Measurements from ENCODE around the gene STPG3. TPM values are rescaled to one million over a fixed set of nuclear protein-coding genes. Genes with fewer than 3 reads are reported as not detected.

The STPG3 gene
- total RNA-seq, 1 donor from 2014 or later, result not detected

GRCh38 chr9:137216188-137216965, 34.7 kb upstream of the STPG3 start:
- no peak overlapping the region for H3K4me3 ChIP-seq

DNA sequence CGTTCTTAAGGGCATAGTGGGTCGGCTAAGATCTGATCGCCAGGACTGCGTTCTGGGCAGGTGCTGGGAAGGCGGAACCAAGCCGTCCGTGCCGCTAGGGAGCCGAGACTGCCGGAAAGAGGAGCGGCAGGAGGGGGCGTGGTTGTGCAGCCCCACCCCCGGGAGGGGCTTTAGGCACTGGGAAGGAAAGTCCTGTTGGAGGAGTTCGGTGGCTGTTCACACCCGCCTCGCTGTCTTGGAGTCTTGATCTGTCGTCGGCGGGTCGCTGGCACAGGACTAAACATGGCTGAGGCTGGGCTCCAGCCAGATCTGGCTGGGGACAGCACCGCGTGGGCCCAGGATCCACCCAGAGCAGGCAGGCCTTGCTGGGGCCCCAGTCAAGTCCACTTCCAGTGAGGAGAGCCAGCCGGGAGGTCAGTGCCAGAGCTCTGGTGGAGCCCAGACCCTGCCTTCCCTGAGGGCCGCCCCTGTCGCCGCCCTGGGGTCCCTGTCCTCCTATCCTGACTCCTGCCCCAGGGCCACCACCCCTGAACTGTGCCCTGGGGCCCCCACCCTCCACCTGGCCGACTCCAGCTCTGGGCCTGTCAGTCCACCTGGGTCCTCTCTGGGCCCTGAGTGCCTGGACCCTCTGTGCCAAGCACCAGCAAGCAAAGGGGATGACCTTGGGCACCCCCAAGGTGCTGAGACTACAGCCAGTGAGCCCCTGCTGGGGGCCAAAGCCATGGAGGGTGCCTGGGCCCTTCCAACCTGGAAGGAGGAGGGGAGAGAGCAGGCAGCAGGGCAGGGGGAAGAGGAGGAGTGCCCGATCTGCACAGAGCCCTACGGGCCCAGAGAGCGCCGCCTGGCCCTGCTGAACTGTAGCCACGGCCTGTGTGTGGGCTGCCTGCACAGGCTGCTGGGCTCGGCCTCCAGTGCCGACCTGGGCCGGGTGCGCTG, 33.5 kb upstream of the STPG3 start:
- no peak for DNase-seq (ENCODE audit: low spot score in 2 of 2)
- TF ChIP-seq CTCF (IDR thresholded peaks at IDR 0.05), result no peak
- intact Hi-C loops (cut with DNase I), result no loop called here
- Histone ChIP-seq H3K36me3 (no peaks in the 10 kb centered on the region), H3K27ac (no peak overlapping the region), H3K4me3 (peak overlapping the region in 1 of 2 donors; percentile 30), H3K4me1 (peaks cover 5 to 10% of the 10 kb centered on the region in 2 donors), H3K9me3 (no peaks in the 10 kb centered on the region), H3K27me3 (no peaks in the 10 kb centered on the region)

More at GRCh38 chr9:137216188-137216965, 34.7 kb upstream of the STPG3 start:
- intact Hi-C loops (cut with DNase I), result no loop called here
- DNase-seq (ENCODE audit: low spot score in 2 of 2), result no peak
- H3K27me3 ChIP-seq, result no peaks in the 10 kb centered on the region
- no peaks in the 10 kb centered on the region for H3K9me3 ChIP-seq
- no peak overlapping the region for H3K27ac ChIP-seq
- H3K4me1 ChIP-seq, result peaks cover 1 to 3% of the 10 kb centered on the region in 2 donors
- TF ChIP-seq CTCF (IDR thresholded peaks at IDR 0.05), result no peak
- H3K36me3 ChIP-seq, result no peaks in the 10 kb centered on the region

GRCh38 chr9:137218212-137218753, 32.8 kb upstream of the STPG3 start:
- no peak for TF ChIP-seq CTCF (IDR thresholded peaks at IDR 0.05)
- Histone ChIP-seq H3K4me1 (peaks cover 5 to 14% of the 10 kb centered on the region in 2 donors), H3K27me3 (no peaks in the 10 kb centered on the region), H3K9me3 (no peaks in the 10 kb centered on the region), H3K4me3 (peak overlapping the region in 1 of 2 donors; percentile 30), H3K36me3 (no peaks in the 10 kb centered on the region), H3K27ac (no peak overlapping the region)
- DNase-seq (ENCODE audit: low spot score in 2 of 2), result no peak
- intact Hi-C loops (cut with DNase I), result no loop called here

- no peak for DNase-seq (ENCODE audit: low spot score in 2 of 2)
- H3K4me3 ChIP-seq, result no peak overlapping the region
- H3K4me1 ChIP-seq, result peaks cover 5 to 14% of the 10 kb centered on the region in 2 donors
- intact Hi-C loops (cut with DNase I), result no loop called here
- H3K9me3 ChIP-seq, result no peaks in the 10 kb centered on the region
- no peaks in the 10 kb centered on the region for H3K36me3 ChIP-seq
- TF ChIP-seq CTCF (IDR thresholded peaks at IDR 0.05), result no peak
- H3K27ac ChIP-seq, result no peak overlapping the region
- H3K27me3 ChIP-seq, result no peaks in the 10 kb centered on the region
These were observed 32.3 kb upstream of the STPG3 start for GRCh38 chr9:137218754-137219271.

DNA sequence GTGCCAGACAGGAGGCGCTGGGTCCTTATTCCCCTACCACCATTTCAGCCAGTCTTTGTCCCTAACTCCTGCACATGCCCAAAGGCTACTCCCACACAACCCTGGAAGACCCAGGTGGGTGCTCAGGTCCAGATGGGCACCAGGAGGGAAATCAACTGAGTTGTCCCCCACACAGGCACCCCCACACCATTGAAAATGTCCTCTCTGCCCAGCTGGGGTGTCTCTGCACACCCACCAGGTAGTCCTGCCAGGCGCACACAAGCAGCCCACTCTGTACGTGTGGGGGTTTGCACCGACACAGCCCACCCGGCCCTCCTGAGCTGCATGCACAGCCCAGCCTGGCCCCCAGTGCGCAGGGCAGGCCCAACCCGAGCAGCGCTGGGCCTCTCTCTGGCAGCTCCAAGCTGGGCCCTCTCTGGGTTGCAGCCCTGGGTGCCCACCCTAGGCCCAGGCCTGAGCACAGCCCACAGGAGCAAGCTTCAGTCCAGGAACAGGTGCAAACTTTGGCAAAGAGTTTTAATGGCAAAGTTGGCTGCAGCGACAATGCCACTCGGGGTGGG, 31.2 kb upstream of the STPG3 start:
- intact Hi-C loops (cut with DNase I), result loop anchor here (10.0 kb wide), 1 partner anchor 425 kb away; the partner anchor contains the start of genes CCDC183 and TMEM141
- Histone ChIP-seq H3K4me1 (peaks cover 5 to 19% of the 10 kb centered on the region in 2 donors), H3K27ac (no peak overlapping the region), H3K9me3 (no peaks in the 10 kb centered on the region), H3K4me3 (no peak overlapping the region), H3K36me3 (no peaks in the 10 kb centered on the region), H3K27me3 (no peaks in the 10 kb centered on the region)
- no peak for TF ChIP-seq CTCF (IDR thresholded peaks at IDR 0.05)
- no peak for DNase-seq (ENCODE audit: low spot score in 2 of 2)

All from ascending aorta (tissue), 2 donors.